ENCODE data around the gene INO80B.
A peak's percentile ranks its signal among the peaks of the same experiment; 100 is the strongest.
"Not testable (repeated sequence)": the region's sequence is repeated elsewhere in the genome, so short reads cannot be mapped to it uniquely, and the experiment has no call there.

Gene INO80B

DNA sequence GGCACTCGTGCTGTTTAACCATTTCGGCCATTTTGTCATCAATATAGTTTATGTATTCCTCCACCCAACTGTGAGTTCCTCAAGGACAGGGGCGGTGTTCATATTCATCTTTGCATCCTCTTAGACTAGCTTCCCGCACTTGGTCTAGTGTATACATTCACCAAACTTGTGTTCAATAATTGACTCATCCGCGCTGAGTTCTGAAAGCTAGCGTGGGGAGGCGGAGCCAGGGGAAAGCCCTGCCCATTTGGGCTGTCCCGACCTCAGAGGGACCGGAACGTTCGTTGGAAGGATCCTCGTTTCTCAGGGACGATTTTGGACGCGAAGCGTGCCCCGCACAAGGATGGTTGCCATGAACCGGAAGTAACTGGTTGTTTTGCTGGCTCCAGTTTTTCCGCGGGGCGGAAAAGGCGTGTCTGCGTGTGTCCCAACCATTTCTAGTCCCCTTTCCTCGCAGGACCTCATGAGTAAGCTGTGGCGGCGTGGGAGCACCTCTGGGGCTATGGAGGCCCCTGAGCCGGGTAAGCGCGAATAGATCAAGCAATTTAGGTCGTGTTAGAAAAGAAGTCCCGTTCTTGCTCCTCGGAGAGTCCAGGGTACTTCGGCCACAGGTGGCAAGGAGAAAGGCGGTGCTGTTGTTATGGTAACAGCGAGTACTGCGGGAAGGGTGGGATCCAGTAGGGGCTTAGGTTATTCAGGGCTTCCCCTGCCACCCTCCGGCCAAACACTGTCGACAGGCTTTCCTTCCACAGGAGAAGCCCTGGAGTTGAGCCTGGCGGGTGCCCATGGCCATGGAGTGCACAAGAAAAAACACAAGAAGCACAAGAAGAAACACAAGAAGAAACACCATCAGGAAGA, at the start of gene INO80B:
TSS of gene INO80B (plus strand) at position 434 of the 858 bp plus-strand sequence. CDS start at position 464, 30 bp downstream.
- DNase-seq (ENCODE audit: low spot score), result peak; percentile 71

DNA sequence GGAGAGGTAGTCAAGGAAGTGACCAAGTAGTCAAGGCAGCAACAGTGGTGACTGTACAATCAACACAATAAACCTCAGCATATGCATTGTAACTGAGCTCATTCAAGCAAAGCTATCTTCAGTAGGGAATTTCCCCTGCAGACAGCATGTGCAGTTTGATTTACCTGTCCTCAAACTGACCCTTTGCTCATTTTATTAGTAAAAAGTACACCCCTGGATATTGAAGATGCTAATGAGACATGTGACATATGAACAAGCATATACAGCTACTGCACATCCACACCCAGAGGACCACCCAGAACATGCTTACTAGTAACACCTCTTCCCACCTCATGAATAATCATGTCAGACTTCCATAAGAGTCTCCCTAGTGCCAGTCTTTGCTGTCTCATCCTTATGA, 48.9 kb upstream of the INO80B start:
- DNase-seq (ENCODE audit: low spot score), result no peak

DNA sequence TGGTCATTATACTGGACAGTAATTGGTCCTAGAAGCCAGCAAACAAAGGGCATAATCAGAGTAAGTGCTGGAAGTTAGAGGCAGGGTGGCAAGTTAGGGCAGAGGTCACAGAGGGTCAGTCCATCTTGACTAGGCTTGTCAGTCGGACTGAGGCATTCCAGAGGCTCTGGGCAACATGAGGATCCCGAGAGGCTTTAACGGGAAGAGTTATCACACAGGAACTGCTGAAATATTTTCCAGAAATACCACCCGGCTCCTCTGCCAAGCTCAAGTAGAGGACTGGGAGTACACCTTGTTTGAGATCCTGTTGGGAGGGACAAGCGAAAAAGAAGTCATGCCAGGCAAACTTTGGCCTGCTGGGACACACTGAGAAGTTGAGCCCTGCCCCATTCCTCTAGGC, 47.2 kb upstream of the INO80B start:
- no peak for DNase-seq (ENCODE audit: low spot score)

DNA sequence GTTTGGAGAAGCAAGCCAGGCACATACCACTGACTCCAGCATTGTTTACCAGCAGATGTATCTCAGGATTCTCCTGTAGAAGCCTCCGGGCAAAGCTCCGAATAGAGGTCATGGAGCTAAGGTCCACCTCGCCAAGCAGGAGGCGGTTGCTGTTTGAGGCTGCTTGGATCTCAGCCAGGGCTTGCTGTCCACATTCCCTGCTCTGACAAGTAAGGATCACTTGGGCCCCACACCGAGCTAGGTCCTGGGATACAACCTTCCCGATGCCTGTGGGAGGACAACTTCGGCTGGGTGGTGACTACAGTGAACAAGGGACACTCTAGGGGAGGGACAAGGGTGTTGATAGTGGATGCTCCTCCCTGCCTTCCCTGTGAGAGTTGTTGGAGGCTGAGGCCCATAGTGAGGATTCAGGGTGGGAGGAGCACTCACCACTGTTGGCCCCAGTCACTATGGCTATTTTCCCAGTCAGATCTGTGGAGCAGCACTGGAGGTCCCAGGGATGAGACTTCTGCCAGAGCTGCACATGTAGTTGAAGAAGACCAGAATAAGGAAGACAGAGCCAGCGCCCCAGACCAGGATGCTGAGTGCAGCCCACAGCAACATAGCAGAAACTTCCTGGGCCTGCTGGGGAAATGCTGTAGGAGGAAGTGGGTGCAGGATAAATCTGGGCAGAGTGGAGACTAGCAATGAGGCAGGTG, 41.7 kb upstream of the INO80B start:
- no peak for DNase-seq (ENCODE audit: low spot score)

DNA sequence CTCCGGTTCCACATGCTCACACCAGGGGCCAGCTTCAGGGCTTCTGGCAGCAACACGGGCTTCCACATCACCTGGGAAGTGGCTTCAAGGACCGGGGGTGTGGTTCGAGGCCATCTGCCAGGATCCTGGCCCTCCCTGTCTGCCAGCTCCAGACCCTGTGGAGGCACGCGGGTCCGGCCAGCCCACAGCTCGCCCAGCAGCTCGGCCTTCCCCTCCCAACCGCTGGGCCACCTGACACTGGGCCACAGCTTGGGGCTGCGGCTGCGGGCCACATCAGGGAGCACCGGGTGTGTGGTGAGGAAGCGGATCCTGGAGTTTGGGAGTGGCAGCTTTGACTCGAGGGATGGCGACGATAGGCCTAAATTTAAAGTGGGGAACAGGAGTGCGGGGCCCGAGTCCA, 40.4 kb upstream of the INO80B start:
- DNase-seq (ENCODE audit: low spot score), result no peak

DNA sequence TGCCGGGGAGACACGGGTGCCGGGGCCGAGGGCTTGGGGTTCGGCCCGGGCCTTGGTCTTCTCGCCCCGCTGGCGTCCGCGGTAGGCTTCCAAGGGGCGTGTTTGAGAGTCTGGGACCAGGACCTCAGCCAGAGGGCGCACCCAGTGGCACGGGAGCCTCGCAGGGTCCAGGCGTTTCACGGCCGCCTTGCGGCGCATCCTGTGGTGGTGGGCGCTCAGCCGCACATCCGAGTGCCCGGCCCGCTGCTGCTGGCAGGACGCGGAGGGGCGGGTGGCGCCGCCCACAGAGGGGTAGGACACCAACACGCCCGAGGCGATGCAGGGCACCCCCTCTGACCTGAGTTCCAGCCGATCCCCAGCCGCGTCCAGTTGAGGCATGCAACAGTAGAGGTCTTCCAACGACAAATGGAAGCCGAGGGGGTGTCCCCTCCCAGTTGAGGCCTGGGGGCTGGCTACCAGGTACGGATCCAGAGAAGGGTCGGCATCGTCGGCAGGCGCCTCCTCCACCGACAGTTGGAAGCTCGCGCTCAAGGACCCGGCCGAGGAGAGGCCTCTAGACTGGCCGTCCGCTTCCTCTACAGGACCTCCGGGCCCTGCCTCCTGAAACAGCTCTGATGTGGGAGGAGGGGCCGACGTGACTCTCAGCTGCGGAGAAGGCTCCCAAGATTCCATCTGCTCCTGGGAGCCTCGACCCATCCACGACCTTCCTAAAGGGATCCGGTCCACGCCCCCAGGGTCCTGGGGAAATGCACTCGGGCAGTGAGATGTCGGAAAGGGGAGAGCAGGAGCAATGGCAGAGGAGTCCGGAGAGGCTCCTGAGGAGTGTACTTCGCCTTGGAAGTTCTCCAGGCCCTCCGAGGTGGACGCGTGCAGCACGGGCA, 39.8 kb upstream of the INO80B start:
- DNase-seq (ENCODE audit: low spot score), result no peak

DNA sequence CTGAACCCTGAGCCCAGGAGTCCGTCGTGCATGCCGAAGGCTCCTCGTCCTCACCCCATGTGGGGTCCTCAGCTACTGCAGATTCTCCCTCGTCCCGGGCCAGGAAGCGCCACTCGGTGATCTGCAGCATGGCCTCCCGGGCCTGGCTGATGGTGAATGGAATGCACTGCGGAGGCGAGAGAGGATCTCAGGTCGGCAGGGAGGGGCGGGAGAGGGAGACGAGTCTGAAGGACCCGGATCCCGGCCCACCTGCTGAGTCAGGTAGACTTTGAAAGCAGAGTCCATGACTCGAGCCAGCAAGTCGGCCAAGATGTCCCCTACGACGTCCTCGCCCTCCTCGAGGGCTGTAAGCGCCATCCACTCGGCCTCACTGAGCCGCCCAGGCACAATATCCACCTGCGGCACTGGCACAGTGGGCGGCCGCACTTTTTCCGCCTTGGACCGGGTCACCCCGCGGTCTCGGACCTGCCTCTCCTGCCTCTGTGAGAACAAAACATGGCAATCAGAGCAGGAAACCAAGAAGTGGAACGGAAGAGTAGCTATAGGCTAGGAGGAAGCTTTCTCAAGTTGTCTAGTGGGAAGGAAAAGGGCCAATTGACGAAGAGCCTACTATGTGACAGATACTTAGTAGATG, 39.0 kb upstream of the INO80B start:
- no peak for DNase-seq (ENCODE audit: low spot score)

DNA sequence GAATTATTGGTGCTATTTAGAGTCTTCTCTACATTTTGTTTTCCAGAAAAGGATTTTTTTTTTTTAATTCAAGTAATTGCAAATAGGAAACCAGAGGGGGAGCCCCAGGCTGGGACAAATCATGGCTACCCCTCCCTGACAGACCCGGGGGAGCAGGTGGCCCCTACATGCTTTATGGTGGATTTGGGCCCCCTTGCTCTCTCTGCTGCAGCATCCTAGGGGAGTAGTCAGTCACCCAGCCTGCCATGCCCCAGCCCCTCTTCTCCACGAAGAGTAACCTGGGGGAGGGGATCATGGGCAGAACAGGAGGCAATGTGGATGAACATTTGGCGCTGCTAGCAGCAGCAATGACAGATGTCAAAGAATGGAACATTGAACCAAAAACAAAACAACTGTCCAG, 38.1 kb upstream of the INO80B start:
- no peak for DNase-seq (ENCODE audit: low spot score)

DNA sequence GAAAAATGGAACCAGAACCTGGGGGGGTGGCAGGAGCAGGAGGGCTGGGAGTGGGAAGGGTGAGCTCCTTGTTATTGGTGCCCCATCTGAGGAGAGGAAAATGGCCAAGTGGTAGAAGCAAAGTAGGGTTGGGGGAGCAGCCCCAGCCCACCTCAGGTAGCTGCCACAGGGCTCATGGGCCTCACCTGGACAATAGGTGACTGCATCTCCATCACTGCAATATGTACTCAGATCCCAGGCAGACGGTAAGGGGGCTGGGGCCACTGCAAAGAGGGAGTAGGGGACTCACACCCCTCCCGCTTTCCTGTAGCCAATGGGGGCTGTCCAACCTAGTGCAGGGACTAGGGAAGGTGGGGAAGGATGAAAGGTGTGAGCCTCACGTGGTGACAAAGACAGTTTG, 37.7 kb upstream of the INO80B start:
- DNase-seq (ENCODE audit: low spot score), result no peak

DNA sequence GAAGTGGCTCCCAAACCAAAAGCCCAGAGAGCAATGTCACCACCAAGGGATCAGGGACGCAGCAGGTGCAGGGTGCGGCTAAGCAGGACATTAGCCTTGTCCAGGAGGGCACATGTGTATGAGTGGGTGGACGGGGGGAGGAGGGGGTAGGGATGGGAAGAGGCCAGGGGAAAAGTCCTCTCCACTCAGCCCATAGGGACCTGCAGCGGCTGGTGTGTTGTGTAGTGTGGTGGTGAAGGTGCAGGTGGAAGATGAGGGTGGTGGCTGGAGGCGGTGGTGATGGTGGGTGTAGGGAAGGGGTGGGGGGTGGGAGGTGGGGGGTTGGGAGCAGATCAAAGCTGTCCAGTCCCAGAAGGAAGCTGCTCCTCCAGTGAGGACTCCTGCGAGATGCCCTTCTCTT, 37.1 kb upstream of the INO80B start:
- DNase-seq (ENCODE audit: low spot score), result no peak

DNA sequence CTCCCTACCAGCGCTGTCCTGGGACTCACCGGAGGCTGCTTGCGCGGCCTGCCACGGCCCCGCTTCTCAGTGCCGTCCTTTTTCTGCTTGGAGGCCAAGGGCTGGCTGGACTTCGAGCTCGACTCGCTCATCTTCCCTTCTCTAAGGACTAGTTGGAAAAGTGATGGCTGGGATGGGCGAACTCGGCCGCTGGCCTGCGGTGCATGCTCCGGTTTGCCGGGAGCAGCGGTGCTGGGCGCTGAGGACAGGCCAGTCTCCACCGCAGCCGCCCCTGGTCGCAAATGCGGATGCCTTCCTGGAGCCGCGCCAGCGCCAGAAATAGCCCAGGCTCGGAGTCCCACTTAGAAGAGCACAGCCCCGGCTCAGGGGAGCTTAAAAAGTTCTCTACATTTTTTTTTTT, 36.6 kb upstream of the INO80B start:
- DNase-seq (ENCODE audit: low spot score), result no peak

DNA sequence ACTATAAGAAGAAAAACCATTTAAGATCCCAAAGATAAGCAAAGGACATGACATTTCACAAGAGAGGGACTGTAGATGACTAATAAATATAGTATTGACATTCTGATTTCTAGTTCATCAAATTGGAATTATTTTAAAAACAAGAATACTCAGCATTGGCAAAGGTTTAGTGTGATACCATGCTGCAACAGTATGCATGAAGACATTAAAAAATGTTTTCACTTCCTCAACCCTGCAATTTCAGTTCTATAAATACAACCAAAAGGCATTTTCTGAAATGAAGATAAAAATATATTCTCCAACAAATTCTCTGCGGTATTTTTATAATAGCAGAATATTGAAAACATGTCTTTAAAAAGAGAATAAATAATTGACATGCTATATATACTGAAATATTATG, 35.5 kb upstream of the INO80B start:
- DNase-seq (ENCODE audit: low spot score), result no peak

DNA sequence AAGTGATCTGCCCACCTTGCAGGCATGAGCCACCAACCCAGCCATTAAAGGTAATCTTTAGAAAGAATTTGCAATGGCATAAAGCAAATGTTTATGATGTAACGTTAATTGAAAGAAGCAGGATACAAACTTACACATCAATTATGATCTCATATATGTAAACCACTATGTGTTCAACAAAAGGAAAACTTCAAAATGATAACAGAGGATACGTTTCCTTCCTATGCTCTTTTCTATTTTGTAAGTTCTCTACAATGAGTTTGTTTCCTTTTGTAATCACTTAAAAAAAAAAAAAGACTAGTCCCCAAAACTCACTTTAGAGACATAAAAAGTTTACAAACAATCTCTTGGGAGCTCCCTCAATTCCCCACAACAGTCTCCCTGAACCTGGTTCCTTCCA, 34.9 kb upstream of the INO80B start:
- DNase-seq (ENCODE audit: low spot score), result no peak

DNA sequence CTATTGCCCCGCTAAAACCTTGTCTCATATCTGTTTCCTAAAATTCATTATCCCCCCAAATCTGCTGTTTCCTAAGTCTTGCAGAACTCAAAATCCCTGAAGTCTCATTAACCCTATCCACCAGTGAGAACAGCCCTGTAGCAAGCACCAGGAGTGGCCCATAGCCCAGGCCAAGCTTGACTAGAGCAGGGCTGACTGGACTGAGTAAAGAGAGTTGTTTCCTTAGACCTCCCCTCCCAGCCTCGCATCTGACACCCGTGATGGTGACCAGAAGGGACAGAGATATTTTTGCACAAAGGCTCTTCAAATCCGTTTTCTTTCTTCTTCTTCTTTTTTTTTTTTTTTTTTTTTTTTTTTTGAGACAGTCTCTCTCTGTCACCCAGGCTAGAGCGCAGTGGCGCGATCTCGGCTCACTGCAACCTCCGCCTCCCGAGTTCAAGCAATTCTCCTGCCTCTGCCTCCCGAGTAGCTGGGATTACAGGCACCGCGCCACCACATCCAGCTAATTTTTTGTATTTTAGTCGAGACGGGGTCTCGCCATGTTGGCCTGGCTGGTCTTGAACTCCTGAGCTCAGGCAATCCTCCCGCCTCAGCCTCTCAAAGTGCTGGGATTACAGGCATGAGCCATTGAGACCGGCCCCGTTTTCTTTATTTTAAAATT, 34.3 kb upstream of the INO80B start:
- not testable (repeated sequence) for DNase-seq (ENCODE audit: low spot score)

DNA sequence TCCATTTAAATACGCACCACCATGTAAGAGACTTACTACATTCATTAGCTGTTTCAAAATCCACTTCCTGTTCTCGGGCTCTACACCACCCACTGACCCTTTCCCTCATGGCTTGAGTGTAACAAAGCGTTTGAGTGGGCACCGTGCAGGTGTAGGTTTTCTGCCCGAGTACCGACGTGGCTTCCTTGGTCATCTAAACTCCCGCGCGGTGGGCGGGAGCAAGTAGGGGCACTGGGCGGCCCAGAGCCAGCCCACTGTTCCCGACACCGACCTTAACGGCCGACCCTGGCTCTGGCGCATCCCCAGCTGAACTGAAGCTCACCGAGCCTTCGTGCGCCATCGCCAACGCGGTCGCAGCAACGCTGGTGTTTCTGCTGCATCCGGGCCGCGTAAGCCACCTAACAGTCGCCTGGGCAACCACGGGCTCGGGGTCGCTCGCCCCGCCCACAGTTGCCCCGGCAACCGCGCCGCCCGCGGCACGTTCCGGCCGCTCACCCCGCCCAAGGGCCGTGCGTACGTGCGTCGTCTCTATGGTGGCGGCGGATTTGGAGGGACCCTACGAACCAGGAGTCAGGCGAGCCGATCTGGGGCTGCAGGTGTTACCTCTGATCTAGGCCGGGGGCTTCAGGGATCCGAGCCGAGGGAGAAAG, 33.5 kb upstream of the INO80B start, which contains the start of the genes C2orf81 and WDR54:
TSS of gene C2orf81 (minus strand) at position 399 of the 650 bp plus-strand sequence. CDS start at position 340, 59 bp downstream.
TSS of gene WDR54 (plus strand) at position 510 of the 650 bp plus-strand sequence. CDS start 424 bp downstream, outside the sequence.
- peak; percentile 83 for DNase-seq (ENCODE audit: low spot score)

DNA sequence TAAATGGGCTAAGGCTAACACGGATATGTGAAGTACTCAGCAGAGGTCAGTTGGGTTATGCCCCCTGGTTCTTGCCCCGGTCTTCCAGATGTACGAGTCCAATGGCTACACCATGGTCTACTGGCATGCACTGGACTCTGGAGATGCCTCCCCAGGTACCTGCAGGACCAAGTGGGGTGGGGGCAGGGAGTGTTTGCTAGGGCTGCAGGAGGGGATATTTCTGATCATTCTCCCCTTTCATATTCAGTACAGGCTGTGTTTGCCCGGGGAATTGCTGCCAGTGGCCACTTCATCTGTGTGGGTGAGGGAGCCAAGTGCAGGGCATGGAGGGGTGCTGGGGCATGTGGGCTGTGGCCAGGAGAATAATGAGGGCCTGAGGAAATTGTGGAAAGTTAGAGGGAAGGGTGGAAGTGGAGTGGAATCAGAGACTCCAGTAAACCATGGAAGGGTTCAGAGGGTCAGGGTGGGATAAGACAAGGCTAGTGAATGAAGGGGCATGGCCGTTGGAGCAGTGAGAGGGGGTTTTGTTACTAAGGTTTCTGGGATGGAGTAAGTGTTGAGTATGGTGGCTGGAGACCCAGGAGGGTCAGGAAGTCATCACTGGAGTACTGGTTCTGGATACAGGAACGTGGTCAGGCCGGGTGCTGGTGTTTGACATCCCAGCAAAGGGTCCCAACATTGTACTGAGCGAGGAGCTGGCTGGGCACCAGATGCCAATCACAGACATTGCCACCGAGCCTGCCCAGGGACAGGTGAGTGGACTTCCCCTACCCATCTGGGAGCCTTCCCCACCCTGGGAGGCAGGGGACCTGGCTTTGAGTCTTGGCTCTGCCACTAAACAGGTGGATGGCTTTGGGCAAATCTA, 31.4 kb upstream of the INO80B start:
- no peak for DNase-seq (ENCODE audit: low spot score)

DNA sequence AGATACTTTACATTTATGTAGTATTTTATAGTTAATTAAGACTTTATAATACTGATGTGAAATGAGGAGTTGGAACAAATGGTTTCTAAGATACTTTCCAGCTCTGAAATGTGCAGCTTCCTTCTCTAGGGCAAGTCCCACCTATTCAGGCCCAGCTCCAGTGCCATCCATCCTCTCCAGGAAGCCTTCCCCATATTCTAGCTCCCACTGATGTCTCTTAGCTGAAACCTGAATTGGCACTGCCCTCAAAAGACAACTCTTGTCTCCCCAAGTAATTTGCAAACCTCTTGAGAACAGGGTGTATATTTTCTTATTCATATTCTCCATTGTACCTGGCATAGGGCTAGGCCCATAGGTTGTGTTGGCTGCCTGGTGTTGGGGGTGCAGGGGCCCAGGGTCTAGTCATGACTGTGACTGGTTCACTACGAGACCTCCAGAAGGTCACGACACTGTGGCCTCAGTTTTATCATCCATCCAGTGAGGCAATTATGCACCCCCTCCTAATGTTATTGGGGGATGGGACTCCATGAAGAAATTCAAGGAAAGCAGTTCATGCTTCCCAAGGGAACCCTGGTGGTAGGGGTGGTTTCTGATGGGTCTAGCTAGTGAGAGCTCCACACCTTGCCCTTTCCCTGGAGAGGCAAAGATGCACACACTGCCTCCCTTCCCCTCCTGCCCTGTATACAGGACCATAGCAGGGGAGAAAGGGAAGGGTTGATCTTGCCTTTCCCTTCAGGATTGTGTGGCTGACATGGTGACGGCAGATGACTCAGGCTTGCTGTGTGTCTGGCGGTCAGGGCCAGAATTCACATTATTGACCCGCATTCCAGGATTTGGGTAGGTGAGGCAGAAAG, 30.5 kb upstream of the INO80B start:
- DNase-seq (ENCODE audit: low spot score), result no peak

DNA sequence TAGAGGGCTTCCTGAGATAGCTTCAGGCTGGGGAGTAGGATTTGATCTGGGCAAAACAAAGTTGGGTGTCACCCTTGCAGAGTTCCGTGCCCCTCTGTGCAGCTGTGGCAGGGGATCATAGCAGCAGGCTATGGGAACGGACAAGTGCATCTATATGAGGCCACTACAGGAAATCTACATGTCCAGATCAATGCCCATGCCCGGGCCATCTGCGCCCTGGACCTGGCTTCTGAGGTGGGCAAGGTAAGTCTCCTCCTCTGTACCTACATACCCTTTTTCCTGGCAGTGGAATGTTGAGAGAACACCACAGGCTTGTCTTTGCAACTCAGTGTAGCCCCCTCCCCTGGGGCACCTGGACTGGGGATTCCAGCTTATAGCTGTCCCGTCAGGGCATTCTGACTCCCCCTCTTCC, 29.9 kb upstream of the INO80B start:
- no peak for DNase-seq (ENCODE audit: low spot score)

DNA sequence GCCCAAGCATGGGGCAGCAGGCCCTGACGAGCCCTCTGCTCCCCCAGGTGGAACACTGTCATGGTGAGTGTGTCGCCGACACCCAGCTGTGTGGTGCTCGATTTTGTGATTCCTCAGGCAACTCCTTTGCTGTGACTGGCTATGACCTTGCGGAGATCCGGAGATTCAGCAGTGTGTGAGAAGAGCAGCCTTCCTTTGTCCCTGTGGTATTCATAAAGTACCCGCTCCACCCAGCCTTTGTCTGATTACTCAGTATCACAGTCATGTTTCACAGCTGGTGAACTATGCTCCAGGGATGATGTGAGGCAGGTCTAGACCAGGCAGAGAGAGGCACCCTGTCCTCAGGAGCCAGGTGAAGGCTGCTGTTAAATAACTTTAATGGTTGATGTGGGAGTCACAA, 29.4 kb upstream of the INO80B start:
- DNase-seq (ENCODE audit: low spot score), result no peak

Measured in HuH-7.5 (cell line).